H9 (cell line): ENCODE results near the gene PCDHGB2. TPM values are rescaled to one million over a fixed set of nuclear protein-coding genes. Genes with fewer than 3 reads are reported as not detected.

ENCODE experiments used
- DNase-seq: peaks from one replicate; pipeline ENCODE4 v3.0.0-alpha.2; 2017
- H2AFZ ChIP-seq: one replicate; pipeline ENCODE4 v1.6.1; 2013; ENCODE audit warnings: mild to moderate bottlenecking, low read length, control low read depth, moderate library complexity
- H2AK5ac ChIP-seq: 2 replicates; pipeline ENCODE4 v1.6.1; 2013; ENCODE audit warnings: low read length, control low read depth, mixed read lengths; ENCODE audit not compliant: insufficient read length
- H2BK120ac ChIP-seq: one replicate; pipeline ENCODE4 v1.6.1; 2013; ENCODE audit warnings: low read depth, mild to moderate bottlenecking, low read length, control low read depth, inconsistent platforms; ENCODE audit not compliant: poor library complexity, severe bottlenecking
- H2BK12ac ChIP-seq: 2 replicates; pipeline ENCODE4 v1.6.1; 2013; ENCODE audit warnings: low read length, control low read depth, mixed read lengths, low read depth; ENCODE audit not compliant: insufficient read length
- H2BK15ac ChIP-seq: 2 replicates; pipeline ENCODE4 v1.6.1; 2013; ENCODE audit warnings: low read depth, low read length, control low read depth
- H2BK20ac ChIP-seq: one replicate; pipeline ENCODE4 v1.6.1; 2013; ENCODE audit warnings: low read depth, mild to moderate bottlenecking, low read length, control low read depth, inconsistent platforms; ENCODE audit not compliant: poor library complexity, severe bottlenecking
- H2BK5ac ChIP-seq: 2 replicates; pipeline ENCODE4 v1.6.1; 2013; ENCODE audit warnings: low read length, control low read depth, mixed read lengths; ENCODE audit not compliant: insufficient read length
- H3K14ac ChIP-seq: 2 replicates; pipeline ENCODE4 v1.6.1; 2013; ENCODE audit warnings: low read length, control low read depth; ENCODE audit not compliant: insufficient read depth
- H3K18ac ChIP-seq: 2 replicates; pipeline ENCODE4 v1.6.1; 2013; ENCODE audit warnings: low read depth, mild to moderate bottlenecking, mixed read lengths, low read length, control low read depth; ENCODE audit not compliant: insufficient read length
- H3K23ac ChIP-seq: 2 replicates; pipeline ENCODE4 v1.6.1; 2013; ENCODE audit warnings: low read length, control low read depth, mixed read lengths, low read depth; ENCODE audit not compliant: insufficient read length
- H3K23me2 ChIP-seq: 2 replicates; pipeline ENCODE4 v1.6.1; 2013; ENCODE audit warnings: low read depth, mild to moderate bottlenecking, mixed read lengths, low read length, control low read depth; ENCODE audit not compliant: insufficient read length, poor library complexity, severe bottlenecking
- H3K27ac ChIP-seq: 2 replicates; pipeline ENCODE4 v1.5.1; 2013; ENCODE audit warnings: low read length, control low read depth, mixed read lengths, low read depth; ENCODE audit not compliant: insufficient read length
- H3K27me3 ChIP-seq: 2 replicates; pipeline ENCODE4 v1.6.1; 2013; ENCODE audit warnings: low read length, control low read depth, inconsistent platforms; ENCODE audit not compliant: insufficient read depth
- H3K4ac ChIP-seq: 2 replicates; pipeline ENCODE4 v1.6.1; 2013; ENCODE audit warnings: low read depth, mild to moderate bottlenecking, control low read depth, inconsistent platforms, low read length, moderate library complexity
- H3K4me1 ChIP-seq: 2 replicates; pipeline ENCODE4 v1.6.1; 2013; ENCODE audit warnings: low read length, control low read depth, inconsistent platforms; ENCODE audit not compliant: insufficient read depth
- H3K4me2 ChIP-seq: 2 replicates; pipeline ENCODE4 v1.6.1; 2013; ENCODE audit warnings: low read length, control low read depth, mixed read lengths; ENCODE audit not compliant: insufficient read length, insufficient read depth
- H3K56ac ChIP-seq: 2 replicates; pipeline ENCODE4 v1.6.1; 2013; ENCODE audit warnings: low read depth, mild to moderate bottlenecking, mixed read lengths, low read length, control low read depth; ENCODE audit not compliant: insufficient read length
- H3K79me1 ChIP-seq: 2 replicates; pipeline ENCODE4 v1.6.1; 2013; ENCODE audit warnings: low read depth, mild to moderate bottlenecking, moderate library complexity, low read length, control low read depth, inconsistent platforms; ENCODE audit not compliant: insufficient read depth, poor library complexity, severe bottlenecking
- H3K79me2 ChIP-seq: 2 replicates; pipeline ENCODE4 v1.6.1; 2013; ENCODE audit warnings: low read length, control low read depth, inconsistent platforms; ENCODE audit not compliant: insufficient read depth
- H3K9ac ChIP-seq: 2 replicates; pipeline ENCODE4 v1.6.1; 2013; ENCODE audit warnings: low read length, control low read depth, mixed read lengths; ENCODE audit not compliant: insufficient read length; ENCODE audit errors: extremely low read depth
- H3K9me3 ChIP-seq: one replicate; pipeline ENCODE4 v1.6.1; 2013; ENCODE audit warnings: low read depth, low read length, inconsistent platforms; ENCODE audit not compliant: control insufficient read depth
- H3T11ph ChIP-seq: one replicate; pipeline ENCODE4 v1.6.1; 2013; ENCODE audit warnings: mild to moderate bottlenecking, low read length, control low read depth, inconsistent platforms
- H4K20me1 ChIP-seq: one replicate; pipeline ENCODE4 v1.6.1; 2013; ENCODE audit not compliant: control insufficient read depth, insufficient read length, insufficient read depth
- H4K5ac ChIP-seq: 2 replicates; pipeline ENCODE4 v1.6.1; 2013; ENCODE audit warnings: low read depth, mild to moderate bottlenecking, mixed read lengths, low read length, control low read depth; ENCODE audit not compliant: insufficient read length
- H4K8ac ChIP-seq: replicated peaks from 2 replicates; pipeline ENCODE4 v1.6.1; 2013; ENCODE audit warnings: low read length, control low read depth, mixed read lengths, low read depth; ENCODE audit not compliant: insufficient read length
- H4K91ac ChIP-seq: 2 replicates; pipeline ENCODE4 v1.6.1; 2013; ENCODE audit warnings: low read depth, mild to moderate bottlenecking, moderate library complexity, mixed read lengths, low read length, control low read depth; ENCODE audit not compliant: insufficient read length
- H3K27ac Mint-ChIP-seq, 3 experiments: 2 replicates in 2 of 3; 3 replicates in 1 of 3; pipeline ENCODE4 v1.8.0; 2020 to 2021; ENCODE audit warnings: mixed read lengths in 3 of 3, mild to moderate bottlenecking in 1 of 3, moderate library complexity in 1 of 3
- H3K27me3 Mint-ChIP-seq: 2 replicates; pipeline ENCODE4 v1.8.0; 2021; ENCODE audit warnings: low read depth, mild to moderate bottlenecking, moderate library complexity, mixed read lengths
- H3K36me3 Mint-ChIP-seq, 3 experiments: 2 replicates in 2 of 3; 3 replicates in 1 of 3; pipeline ENCODE4 v1.8.0; 2020 to 2021; ENCODE audit warnings: low read depth in 3 of 3, mixed read lengths in 3 of 3; ENCODE audit not compliant: insufficient read depth in 1 of 3
- H3K4me1 Mint-ChIP-seq, 2 experiments: 2 replicates each; pipeline ENCODE4 v1.8.0; 2020; ENCODE audit warnings: mixed read lengths in 2 of 2
- H3K4me3 Mint-ChIP-seq, 2 experiments: 2 replicates in 1 of 2; 3 replicates in 1 of 2; pipeline ENCODE4 v1.8.0; 2020 to 2021; ENCODE audit warnings: mild to moderate bottlenecking in 2 of 2, mixed read lengths in 2 of 2, moderate library complexity in 1 of 2
- H3K9me3 Mint-ChIP-seq, 2 experiments: 2 replicates in 1 of 2; 3 replicates in 1 of 2; pipeline ENCODE4 v1.8.0; 2020; ENCODE audit warnings: mild to moderate bottlenecking in 2 of 2, mixed read lengths in 2 of 2, moderate library complexity in 1 of 2
- CTCF ChIP-seq: fragments of 200-600 bp; sonication (generic); conservative IDR thresholded peaks from 3 replicates; pipeline ENCODE4 v1.8.0; 2021; ENCODE audit warnings: antibody characterized with exemption, mild to moderate bottlenecking
- WGBS: extraction: QIAGEN DNeasy Blood & Tissue Kit; methylation state at CpG from one replicate; pipeline ENCODE4 v1.1.7; 2013; ENCODE audit warnings: missing lambda C conversion rate, low lambda C conversion rate, mixed read lengths; ENCODE audit not compliant: insufficient read length; ENCODE audit errors: extremely low coverage; 5-methylcytosine and 5-hydroxymethylcytosine counted together
- total RNA-seq: library from RNA; stranded (reverse); gene quantifications from 2 replicates; pipeline ENCODE4 v1.2.1, GENCODE V29; 2021

Gene PCDHGB2
- total RNA-seq, 1 experiment from 2014 or later: 3.8 TPM

- H3K27ac Mint-ChIP-seq: no peak overlapping the region
- Histone ChIP-seq H3K27me3 (no peaks in the 10 kb centered on the region), H2AK5ac (no peak overlapping the region), H3K23ac (no peak overlapping the region), H3K23me2 (no peaks in the 10 kb centered on the region), H3K27ac (no peak overlapping the region), H4K91ac (no peak overlapping the region), H4K5ac (no peak overlapping the region), H2BK120ac (no peak overlapping the region), H3T11ph (no peak overlapping the region), H3K14ac (no peak overlapping the region), H3K56ac (no peak overlapping the region), H4K20me1 (no peaks in the 10 kb centered on the region), H3K4me2 (no peak overlapping the region), H2BK15ac (no peak overlapping the region), H2BK5ac (no peak overlapping the region), H3K9ac (no peak overlapping the region), H2BK12ac (no peak overlapping the region), H3K9me3 (peaks cover 38% of the 10 kb centered on the region), H2AFZ (no peak overlapping the region), H2BK20ac (no peak overlapping the region), H3K18ac (no peak overlapping the region), H4K8ac (no peak overlapping the region), H3K4me1 (0 out of 2 replicates have a peak, but pooled peaks cover 2% of the 10 kb centered on the region), H3K79me2 (no peaks in the 10 kb centered on the region), H3K4ac (no peak overlapping the region), H3K79me1 (no peaks in the 10 kb centered on the region)
- no peak for TF ChIP-seq CTCF
- no peaks in the 10 kb centered on the region for H3K4me1 Mint-ChIP-seq
- peaks cover 12% of the 10 kb centered on the region; the same call in 1 of the 2 replicates for H3K27me3 Mint-ChIP-seq
- H3K9me3 Mint-ChIP-seq: peaks cover 71 to 76% of the 10 kb centered on the region in 2 experiments
- H3K4me3 Mint-ChIP-seq: no peak overlapping the region
- no peak for DNase-seq
- H3K36me3 Mint-ChIP-seq: peaks cover 16 to 51% (median 34%) of the 10 kb centered on the region in 3 experiments
- no CpG with 5 or more reads among the region's 43 CpGs for WGBS
Observed at GRCh38 chr5:141384471-141385267, 24.9 kb downstream of the PCDHGB2 start.
